ENCODE measurements around the gene MEN1.
A peak's percentile ranks its signal among the peaks of the same experiment; 100 is the strongest.

Gene MEN1

DNA sequence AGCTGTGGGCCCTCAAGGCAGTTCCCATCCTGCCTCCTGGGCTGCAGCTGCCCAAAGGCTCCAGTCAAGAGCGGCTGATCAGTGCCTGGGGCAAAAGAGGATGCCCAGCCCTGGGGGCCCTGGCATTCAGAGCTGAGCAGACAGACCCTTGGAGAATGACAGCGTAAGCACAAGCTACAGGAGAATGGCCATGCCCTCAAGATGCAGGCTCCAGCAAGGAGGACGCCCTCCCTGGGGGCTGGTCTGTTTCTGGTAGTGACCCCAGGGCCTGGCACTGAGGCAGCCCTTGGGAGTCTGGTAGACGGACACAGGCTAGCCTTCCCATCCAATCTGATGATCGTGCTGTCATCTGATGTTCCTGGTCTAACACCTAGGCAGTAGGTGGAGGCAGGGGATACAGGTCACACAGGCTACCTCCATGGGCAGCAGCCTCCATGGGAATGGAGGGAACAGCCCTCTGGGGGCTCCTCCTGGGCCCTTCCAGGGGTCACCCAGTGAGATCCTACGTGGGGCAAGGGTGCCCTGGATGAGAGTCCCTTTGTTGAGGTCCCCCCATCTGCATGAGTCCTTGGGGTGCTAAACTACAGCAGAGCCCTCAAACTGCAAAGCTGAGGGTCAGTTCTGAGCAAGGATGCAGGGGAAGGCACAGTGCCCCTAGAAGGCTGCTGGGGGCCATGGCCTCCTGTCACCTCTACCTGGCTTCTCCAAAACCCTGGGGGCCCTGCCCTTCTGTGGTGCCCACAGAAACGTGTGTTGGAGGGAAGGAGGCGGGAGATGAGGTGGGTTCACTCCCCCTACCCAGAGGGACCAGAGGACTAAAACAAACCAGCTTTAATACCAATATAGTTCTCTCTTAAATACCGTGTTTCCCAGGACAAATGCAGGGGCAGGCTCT, 21.8 kb downstream of the MEN1 start:
- no peak for DNase-seq (ENCODE audit: low read depth in 1 of 2, low spot score in 1 of 2)

DNA sequence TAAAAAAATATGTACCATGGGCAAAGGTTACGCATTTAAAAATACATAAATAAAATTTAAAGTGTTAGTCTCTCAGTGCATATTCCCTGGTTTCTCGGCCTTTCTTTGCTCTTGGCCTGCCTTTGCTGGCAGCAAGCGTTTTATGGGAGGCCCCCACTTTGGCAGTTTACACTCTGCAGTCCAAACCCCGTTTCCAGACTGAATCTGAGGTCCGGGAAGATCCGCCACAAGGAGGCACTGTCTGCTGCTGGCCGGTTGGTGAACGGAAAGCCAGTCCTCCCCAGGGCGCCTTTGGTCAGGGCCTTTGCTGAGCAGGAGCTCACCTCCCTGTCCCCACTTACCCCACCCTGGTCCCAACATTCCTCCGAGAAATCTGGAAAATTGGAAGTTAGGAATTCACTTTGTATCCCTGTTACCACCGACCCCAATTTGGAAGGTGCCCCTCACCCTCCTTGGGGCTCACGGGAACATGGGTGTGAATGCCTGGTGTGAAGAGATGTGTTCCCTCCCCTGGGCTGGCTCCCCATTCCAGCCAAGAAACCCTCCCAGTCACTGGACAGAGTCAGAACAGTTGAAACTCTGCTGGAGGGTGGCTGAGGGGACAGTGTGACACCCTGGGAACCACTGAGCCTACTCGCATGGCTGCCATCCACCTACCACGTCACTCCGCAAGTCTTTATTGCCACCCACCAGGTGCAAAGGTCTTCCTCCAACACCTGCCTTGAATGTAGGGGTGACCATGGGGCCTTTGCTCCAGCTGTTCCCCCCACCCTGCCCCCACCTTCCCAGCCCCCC, 22.6 kb downstream of the MEN1 start:
- peak in 1 of 2 donors; percentile 47 for DNase-seq (ENCODE audit: low read depth in 1 of 2, low spot score in 1 of 2)

DNA sequence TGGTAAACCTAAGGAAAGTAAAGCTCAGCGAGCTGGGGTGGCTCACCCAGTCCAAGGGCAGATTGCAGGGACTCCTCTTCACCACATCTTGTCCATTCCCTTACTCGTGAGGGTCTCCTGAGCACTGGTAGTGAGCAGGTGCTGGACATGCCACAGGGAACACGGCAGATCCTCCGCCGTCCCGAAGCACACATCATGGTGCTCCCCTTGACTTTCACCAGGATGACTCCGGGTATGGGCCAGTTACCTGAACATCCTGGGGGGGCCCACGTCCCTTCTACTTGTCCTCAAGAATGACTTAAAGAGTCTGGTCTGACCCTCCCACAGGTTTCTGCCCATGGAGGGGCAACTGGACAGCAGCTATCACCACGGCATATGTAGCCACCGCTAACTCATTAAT, 24.0 kb downstream of the MEN1 start:
- no peak for DNase-seq (ENCODE audit: low read depth in 1 of 2, low spot score in 1 of 2)

DNA sequence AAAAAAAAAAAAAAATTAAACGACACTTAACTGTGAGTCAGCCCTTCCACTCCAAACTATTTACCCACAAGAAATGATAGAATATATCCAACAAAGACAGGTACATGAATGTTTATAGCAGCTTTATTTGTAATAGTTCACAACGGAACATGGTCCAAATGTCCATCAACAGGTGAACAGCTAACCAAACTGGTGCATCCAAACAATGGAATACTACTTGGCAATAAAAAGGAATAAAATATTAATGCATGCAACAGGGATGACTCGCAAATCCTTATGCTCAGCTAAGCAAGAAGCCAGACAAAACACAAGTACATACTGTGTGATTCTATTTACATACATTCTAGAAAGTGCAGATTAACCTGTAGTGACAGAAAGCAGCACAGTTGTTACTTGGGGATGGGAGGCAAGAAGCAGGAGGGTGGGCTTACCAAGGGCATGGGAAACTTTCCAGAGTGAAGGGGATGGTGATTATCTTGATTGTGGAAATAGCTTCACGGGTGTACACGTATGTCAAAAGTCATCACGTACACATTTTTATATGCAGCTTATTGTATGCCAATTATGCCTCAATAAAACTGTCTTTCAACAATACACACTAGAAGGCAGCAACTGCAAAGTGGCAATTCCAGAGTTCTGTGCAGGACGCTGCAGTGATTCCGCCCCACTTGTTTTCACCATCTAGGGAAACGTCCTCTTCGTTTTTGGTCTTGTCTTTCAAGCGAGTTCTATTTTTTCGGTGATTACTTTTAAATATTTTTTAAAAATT, 25.4 kb downstream of the MEN1 start:
- no peak for DNase-seq (ENCODE audit: low read depth in 1 of 2, low spot score in 1 of 2)

DNA sequence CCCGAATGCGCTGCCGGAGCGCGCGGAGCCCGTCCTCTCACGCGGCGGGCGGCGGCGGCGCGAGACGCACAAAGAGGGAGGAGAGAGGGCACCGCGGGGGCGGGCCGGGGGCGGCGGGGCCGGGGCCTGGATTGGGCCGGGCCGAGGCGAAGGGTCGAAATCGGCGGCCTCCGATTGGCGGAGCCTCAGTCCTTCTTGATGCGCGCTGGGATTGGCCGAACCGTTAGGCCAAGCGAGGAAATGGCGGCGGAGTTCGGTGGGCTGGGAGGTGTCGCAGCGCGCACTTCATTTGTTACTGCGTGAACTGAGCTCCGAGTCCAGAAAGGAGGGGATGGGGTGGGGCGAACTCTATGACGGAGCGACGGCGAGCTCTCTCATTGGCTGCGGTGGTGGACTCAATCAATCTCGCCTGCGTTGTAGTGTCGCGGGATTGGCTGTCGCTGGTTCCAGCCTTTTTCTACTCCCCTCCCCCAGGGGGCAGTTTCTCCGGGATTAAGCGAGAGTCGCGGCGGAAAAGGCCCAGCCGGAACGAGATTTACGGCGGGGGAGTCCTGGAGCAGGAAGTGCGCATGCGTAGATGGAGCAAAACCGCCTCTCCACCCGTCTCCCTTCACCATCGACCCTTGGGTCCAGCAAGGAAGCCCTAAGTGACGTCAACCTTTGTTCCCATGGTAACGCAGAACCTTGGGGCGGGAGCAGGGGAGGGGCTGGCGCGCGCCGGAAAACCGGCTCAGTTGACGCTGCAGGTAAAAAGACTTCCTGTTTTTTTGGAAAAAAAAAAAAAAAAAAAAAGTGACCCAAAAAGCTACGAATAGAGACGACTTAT, 31.7 kb downstream of the MEN1 start, which contains the start of gene SF1:
TSS of gene SF1 (minus strand) at position 70 of the 826 bp plus-strand sequence. CDS start 150 bp downstream, outside the sequence.
- DNase-seq (ENCODE audit: low read depth in 1 of 2, low spot score in 1 of 2) = peak; percentile 94 to 99

DNA sequence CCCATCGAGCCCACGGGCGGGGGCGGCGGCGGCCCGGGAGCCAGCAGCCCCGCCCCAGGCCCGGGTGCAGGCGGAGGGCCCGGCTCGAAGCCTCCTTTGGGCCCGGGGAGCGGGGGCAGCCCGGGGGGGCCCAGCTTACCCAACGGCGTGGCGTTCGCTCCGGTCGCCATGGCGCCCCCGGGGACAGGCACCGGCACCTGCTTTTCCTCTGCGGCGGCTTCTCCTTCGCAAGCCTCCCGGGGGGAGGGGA, 32.2 kb downstream of the MEN1 start:
- no peak for DNase-seq (ENCODE audit: low read depth in 1 of 2, low spot score in 1 of 2)

DNA sequence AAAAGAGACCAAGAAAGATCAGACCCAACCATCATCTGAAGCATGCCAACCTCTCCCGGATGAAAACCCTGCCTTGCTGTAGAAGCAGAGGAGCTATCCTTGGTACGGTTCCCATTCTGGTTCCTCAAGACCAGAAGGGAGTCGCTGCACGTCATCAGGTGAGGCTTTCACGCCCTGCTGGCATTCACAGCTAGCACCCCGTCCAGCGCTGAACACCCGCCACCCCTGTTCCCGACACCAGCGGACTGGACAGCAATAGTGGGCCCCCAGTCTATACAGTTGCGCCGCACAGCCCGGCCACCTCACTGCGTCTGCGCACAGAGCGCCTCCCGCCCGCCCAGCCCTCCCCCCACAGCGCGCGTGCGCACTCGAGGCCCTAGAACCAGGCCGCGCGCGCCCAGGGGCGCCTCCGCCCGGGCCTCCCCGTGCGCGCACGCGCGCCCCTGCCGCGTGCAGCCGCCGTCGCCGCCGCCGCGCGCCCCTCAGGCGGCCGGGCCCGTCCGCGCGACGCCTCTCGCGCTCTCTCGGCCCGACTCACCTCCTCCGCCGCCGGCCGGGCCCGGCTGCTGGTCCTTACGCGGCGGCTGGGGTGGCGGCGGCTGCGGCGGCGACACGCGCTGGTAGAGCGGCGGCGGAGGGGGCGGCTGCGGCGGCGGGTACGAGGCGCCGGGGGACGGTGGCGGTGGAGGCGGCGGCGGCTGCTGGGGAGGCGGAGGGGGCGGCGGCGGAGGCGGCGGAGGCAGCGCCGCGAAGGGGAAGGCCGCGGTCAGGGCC, 32.7 kb downstream of the MEN1 start:
- peak; percentile 66 to 75 for DNase-seq (ENCODE audit: low read depth in 1 of 2, low spot score in 1 of 2)

DNA sequence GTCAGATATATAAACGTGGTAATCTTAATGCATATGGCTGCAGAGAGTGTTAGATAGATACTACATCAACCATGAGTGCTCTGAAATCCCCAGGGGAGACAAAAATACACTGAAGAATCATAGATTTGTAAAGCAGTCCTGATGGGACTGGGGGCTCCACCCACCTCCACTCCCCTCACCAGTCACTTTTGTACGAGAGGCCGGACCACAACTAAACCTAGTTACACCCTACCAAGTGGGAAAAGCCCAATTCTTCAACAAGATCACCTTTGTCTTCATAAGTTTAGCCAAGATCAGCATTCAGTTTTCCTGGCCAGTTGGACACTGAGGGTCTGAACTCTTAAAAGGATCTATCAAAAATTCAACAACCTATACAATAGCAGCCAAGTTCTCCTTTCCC, 33.5 kb downstream of the MEN1 start:
- no peak for DNase-seq (ENCODE audit: low read depth in 1 of 2, low spot score in 1 of 2)

DNA sequence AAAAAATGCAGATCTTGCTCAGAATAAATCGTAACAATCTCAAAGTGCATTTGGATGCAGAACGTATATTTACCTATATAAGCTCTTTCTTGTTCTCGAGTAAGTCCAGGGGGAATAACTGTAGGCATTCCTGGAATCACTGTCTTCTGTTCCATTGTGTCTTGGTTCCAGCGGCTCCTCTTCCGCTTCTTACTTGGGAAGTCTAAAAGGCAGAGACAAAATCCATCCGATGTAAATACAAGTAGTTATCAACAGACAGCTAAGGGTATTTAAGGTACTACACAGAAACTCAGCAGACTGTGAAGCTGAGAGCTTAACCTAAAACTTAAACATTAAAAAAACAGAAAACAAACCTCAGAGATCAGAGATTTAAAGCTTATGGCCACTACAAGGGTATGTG, 33.9 kb downstream of the MEN1 start:
- DNase-seq (ENCODE audit: low read depth in 1 of 2, low spot score in 1 of 2) = no peak

DNA sequence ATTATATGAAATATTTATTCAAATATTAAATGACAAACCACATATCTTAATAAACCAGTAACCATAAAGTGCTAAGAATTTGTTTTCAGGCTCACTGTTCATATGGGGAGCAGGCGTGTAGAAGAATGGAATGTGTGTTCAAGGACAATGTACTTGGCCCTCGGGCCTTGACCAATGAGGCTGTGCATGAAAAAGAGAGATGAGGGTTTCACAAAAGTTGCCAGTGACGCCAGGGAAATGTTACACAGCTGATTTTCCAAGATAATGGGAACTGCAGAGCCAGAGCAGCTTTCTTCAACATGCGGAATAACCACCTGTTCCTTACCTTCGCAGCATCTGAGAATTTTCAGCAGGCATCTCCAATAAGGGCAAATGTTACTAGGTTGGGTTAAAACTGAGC, 36.2 kb downstream of the MEN1 start:
- no peak for DNase-seq (ENCODE audit: low read depth in 1 of 2, low spot score in 1 of 2)

DNA sequence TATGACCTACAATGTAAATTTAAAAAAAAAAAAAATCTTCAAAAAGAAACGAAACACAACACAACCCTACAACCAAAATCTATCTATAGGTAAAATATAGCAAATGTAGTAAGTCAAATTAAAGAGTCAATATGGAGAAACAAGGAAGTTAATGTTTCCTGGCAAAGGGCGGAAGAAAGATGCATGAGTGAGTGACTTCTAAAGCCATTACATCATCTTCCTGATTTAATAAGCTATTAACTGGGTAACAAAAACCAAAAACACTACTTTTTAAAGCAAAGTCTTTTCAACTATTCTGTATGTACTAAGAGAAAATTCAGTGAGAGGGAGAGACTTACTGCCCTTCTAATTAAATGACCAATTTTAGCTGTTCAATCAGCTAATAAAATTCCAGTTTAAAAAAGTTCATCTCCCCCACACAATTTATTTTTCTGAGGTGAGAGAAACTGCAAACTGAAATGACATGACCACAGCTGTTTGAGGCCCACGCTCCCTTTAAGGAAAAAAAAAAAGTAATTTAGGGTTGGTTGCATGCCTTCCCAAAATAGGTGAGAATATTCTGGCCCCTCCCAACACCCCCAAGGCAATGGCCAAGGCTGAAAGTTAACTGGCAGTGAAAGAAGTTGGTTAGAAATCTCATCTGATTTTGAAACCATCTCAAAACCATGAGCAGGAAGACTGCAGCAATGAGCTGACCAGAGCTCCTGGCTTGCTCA, 37.9 kb downstream of the MEN1 start:
- DNase-seq (ENCODE audit: low read depth in 1 of 2, low spot score in 1 of 2) = no peak

DNA sequence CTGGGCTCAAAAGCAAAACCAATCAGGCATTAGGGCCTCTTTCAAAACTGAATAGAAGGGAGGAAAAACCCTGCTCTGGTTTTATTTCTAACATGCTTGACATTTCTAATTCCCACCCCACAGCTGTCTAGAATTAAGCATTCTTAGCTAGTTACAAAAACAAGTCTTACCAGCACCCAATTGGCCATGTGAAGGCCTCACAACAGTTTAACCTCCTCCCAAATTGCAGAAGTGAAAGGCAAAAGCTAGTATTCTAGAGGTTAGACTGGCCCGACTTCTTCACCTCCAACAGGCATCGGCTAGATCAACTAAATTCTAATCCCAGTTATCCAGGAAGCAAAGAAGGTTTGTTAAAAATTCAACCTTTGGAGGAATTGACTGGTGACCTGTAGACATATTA, 38.5 kb downstream of the MEN1 start:
- DNase-seq (ENCODE audit: low read depth in 1 of 2, low spot score in 1 of 2) = no peak

DNA sequence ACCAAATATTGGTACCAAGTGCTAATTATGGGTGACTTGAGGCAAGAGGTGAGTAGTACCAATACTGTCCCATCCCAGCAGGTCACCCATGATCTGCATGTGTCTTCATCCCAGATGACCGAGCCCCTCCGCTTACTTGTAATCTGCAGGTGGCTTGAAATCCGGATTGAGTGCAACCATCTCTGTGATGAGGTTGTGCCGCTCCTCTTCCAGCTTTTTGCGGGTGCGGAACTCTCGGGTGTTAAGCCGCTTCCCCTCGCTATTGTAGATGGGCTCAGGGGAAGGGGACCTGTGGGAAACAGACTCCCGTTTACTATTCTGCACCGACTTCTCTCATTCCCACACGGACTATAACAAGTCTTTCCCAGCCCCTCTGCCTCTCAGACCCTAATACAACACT, 40.2 kb downstream of the MEN1 start:
- no peak for DNase-seq (ENCODE audit: low read depth in 1 of 2, low spot score in 1 of 2)

DNA sequence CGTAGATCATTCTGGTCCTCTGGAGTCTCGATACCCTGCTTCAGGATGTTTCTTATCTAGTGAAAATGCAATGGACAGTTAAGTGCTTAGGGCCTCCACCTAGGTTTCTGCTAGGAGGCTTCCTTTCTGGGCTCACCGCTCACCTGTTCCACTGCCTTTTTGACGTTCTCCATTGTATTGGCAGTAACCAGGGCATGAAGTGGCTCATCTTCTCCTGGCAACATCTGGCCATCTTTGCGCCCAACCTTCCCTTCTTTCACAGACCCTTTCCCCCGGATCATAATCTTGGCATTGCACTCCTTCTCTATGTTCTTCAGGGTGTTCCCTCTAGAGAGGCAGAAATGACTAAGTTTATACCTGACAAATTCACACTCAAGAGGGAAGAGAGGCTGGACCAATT, 41.1 kb downstream of the MEN1 start:
- no peak for DNase-seq (ENCODE audit: low read depth in 1 of 2, low spot score in 1 of 2)

DNA sequence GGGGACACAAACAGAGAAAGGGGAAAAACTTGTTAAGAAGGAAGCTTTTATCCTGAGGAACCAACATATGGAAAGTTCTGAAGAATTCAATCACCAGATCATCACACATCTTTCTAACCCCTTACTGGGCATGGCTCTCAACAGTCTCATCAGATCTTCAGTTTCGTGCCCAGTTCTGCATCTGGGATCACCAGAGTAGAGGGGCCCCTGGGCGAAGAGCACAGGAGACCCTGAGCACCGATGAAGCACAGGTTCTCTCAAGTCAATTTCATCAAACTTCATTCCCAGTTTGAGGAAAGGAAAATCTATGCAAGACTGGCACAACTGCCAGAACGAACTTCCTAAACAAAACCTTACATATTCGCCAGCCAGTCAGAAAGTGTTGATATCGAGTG, 42.1 kb downstream of the MEN1 start:
- no peak for DNase-seq (ENCODE audit: low read depth in 1 of 2, low spot score in 1 of 2)

DNA sequence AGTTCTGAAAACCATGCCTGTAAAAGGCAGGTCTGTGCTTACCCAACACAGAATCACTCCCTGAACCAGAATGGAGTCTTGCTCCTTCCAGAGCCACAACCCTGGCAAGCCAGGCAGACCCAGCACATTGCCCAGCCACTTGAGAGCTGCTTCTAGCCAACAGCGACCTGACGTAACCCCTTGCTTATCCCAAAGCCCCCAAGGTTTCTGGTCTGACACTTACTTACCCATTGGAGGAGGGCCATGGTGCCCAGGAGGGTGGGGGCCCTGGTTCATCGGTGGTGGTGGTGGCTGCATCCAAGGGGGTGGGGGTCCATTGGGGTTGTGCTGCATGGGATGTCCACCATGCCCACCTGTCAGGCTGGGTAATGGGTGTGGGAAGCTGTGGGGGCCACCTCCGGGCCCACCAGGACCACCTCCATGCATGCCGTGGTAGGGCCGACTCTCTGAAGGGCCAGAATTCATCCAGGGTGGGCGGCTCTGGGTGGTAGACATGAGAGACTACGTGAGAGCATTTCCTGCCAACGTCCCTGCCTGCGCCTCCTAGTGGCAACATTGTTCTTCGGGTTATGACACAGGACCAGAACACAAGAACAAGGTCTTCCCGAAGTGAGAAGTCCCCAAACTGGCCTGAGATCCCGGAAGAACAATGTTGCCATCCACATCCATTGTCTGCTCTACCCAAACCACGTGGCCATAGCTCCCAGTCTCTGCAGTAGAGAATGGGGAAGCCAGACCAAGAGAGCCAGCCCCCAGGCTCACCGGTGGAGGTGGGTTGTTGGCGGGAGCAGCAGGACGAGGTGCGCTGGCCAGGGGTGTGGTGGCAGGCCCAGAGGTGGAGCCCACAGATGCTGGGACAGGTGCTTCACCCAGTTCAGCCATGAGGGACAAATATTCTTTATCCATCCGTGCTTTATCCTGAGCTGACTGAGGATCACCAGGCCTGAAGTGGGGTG, 42.7 kb downstream of the MEN1 start:
- peak; percentile 54 to 55 for DNase-seq (ENCODE audit: low read depth in 1 of 2, low spot score in 1 of 2)

DNA sequence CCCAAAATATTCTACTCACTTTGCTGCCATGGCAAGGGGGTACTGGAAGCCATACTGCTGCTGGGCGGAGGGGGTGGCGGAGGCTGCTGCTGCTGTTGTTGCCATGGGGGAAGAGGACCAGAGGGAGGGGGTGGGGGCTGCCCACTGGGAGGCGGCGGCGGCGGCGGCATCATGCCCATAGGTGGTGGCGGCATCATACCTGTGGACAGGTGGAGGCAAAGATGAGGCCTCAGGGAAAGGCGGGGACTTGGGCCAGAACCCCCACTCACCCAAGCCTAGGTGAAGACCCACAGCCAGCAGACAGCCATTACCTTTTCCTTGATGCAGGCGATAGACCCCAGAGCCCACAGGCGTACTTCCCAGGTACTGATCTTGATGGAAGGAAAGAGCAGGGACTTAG, 43.5 kb downstream of the MEN1 start:
- DNase-seq (ENCODE audit: low read depth in 1 of 2, low spot score in 1 of 2) = no peak

Measured in stimulated activated CD4-positive, alpha-beta T cell treated with anti-CD3 and anti-CD28 coated beads, Interleukin-15, amount 100 ng/mL, for 1 hour (primary cell).